Upper lobe of left lung (tissue), 6 donors: ENCODE data around the gene ESR2. TPM values are rescaled to one million over a fixed set of nuclear protein-coding genes. Genes with fewer than 3 reads are reported as not detected.

Source experiments
- ATAC-seq, 2 donors: fragments of 200-7000 bp; cut with Tn5 transposase; one replicate each; pipeline ENCODE4 v1.9.1; 2022; ENCODE audit warnings: mild to moderate bottlenecking in 2 of 2, moderate library complexity in 2 of 2; ENCODE audit not compliant: low FRiP score in 2 of 2
- DNase-seq, 2 donors: peaks; one replicate each; pipeline ENCODE4 v3.0.0-alpha.2; 2019 to 2020
- H3K27ac ChIP-seq, 4 donors: fragments of 200-600 bp; sonication (generic); one replicate each; pipeline ENCODE4 v1.5.1; 2016 to 2019
- H3K27me3 ChIP-seq, 4 donors: fragments of 200-600 bp; sonication (generic); one replicate each; pipeline ENCODE4 v1.5.1; 2017 to 2019
- H3K36me3 ChIP-seq, 4 donors: fragments of 200-600 bp; sonication (generic); one replicate each; pipeline ENCODE4 v1.5.1; 2016 to 2019
- H3K4me1 ChIP-seq, 4 donors: fragments of 200-600 bp; sonication (generic); one replicate each; pipeline ENCODE4 v1.5.1; 2018 to 2019
- H3K4me3 ChIP-seq, 4 donors: fragments of 200-600 bp; sonication (generic); one replicate each; pipeline ENCODE4 v1.5.1; 2017 to 2019; ENCODE audit warnings: mild to moderate bottlenecking in 2 of 4, moderate library complexity in 1 of 4
- H3K9me3 ChIP-seq, 4 donors: fragments of 200-600 bp; sonication (generic); one replicate each; pipeline ENCODE4 v1.5.1; 2018 to 2019
- EP300 ChIP-seq, 4 donors: sonication (generic); formaldehyde crosslinking; IDR thresholded peaks; one replicate each; pipeline ENCODE4 v1.5.1; 2017; ENCODE audit warnings: antibody characterized with exemption in 4 of 4, control low read depth in 2 of 4
- POLR2A ChIP-seq, 4 donors: fragments of 450-650 bp; IDR thresholded peaks; one replicate each; pipeline ENCODE4 v1.5.1; 2016 to 2017; ENCODE audit warnings: antibody characterized with exemption in 4 of 4, mild to moderate bottlenecking in 2 of 4
- POLR2AphosphoS5 ChIP-seq, 2 donors: sonication (generic); formaldehyde crosslinking; IDR thresholded peaks; one replicate each; pipeline ENCODE4 v1.5.1; 2017; ENCODE audit warnings: antibody characterized with exemption in 2 of 2
- WGBS, 2 donors: methylation state at CpG; one replicate each; pipeline ENCODE4 v1.1.5; 2017 to 2018; 5-methylcytosine and 5-hydroxymethylcytosine counted together
- total RNA-seq, 6 donors: library from RNA; depleted of rRNA in 4 of 6; stranded (reverse); fragments of >200 nt in 4 of 6; gene quantifications; one replicate each; pipeline versions ENCODE4 v1.1.0 to v1.2.1, GENCODE V29; 2016 to 2021
- TF ChIP-seq, protein P1 (sequence below), 6 experiments: fragments of 450-650 bp in 4 of 6; fragments of 200-600 bp in 2 of 6; sonication (generic) in 2 of 6; IDR thresholded peaks; one replicate each; pipeline ENCODE4 v1.5.1; 2016 to 2019; ENCODE audit warnings: antibody characterized with exemption in 6 of 6
- donor health status: DM: no; HTN: no; CAD: no; lungs with moderate emphysema.
- donor health status: DM: no; HTN: yes; CAD: no; lungs with severe emphysema.

Gene ESR2
- total RNA-seq, 6 donors from 2014 or later, result 0.20 to 3.6 (median 0.86) TPM; not detected in 1

GRCh38 chr14:64080452-64080851 is 213.7 kb downstream of the ESR2 start:
- Histone ChIP-seq H3K36me3 (peaks cover 0 to 72% (median 29%) of the 10 kb centered on the region in 4 donors), H3K27ac (no peak overlapping the region), H3K4me3 (no peak overlapping the region), H3K4me1 (no peaks in the 10 kb centered on the region), H3K27me3 (no peaks in the 10 kb centered on the region), H3K9me3 (no peaks in the 10 kb centered on the region)
- TF ChIP-seq EP300 (IDR thresholded peaks at IDR 0.05), result no peak
- no peak for TF ChIP-seq POLR2AphosphoS5 (IDR thresholded peaks at IDR 0.05)
- DNase-seq (no peak), ATAC-seq (no peak)
- 94% methylated on average over 2 of the region's 2 CpGs for WGBS, 2 donors

- no peak for ATAC-seq
- TF ChIP-seq POLR2AphosphoS5 (IDR thresholded peaks at IDR 0.05) (no peak), POLR2A (IDR thresholded peaks at IDR 0.05) (no peak), EP300 (IDR thresholded peaks at IDR 0.05) (no peak)
- TF ChIP-seq, protein P1, sequence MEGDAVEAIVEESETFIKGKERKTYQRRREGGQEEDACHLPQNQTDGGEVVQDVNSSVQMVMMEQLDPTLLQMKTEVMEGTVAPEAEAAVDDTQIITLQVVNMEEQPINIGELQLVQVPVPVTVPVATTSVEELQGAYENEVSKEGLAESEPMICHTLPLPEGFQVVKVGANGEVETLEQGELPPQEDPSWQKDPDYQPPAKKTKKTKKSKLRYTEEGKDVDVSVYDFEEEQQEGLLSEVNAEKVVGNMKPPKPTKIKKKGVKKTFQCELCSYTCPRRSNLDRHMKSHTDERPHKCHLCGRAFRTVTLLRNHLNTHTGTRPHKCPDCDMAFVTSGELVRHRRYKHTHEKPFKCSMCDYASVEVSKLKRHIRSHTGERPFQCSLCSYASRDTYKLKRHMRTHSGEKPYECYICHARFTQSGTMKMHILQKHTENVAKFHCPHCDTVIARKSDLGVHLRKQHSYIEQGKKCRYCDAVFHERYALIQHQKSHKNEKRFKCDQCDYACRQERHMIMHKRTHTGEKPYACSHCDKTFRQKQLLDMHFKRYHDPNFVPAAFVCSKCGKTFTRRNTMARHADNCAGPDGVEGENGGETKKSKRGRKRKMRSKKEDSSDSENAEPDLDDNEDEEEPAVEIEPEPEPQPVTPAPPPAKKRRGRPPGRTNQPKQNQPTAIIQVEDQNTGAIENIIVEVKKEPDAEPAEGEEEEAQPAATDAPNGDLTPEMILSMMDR (IDR thresholded peaks at IDR 0.05), result no peak
- Histone ChIP-seq H3K36me3 (peaks cover 0 to 79% (median 36%) of the 10 kb centered on the region in 4 donors), H3K4me1 (no peaks in the 10 kb centered on the region), H3K4me3 (no peak overlapping the region), H3K9me3 (no peaks in the 10 kb centered on the region), H3K27me3 (no peaks in the 10 kb centered on the region), H3K27ac (no peak overlapping the region)
- 88 to 89% methylated on average over 1 of the region's 1 CpG for WGBS, 2 donors
- no peak for DNase-seq
Observed at GRCh38 chr14:64075613-64076005, 218.6 kb downstream of the ESR2 start.

- DNase-seq, result no peak
- Histone ChIP-seq H3K4me3 (no peak overlapping the region), H3K27me3 (no peaks in the 10 kb centered on the region), H3K36me3 (peaks cover 0 to 76% (median 32%) of the 10 kb centered on the region in 4 donors), H3K4me1 (no peaks in the 10 kb centered on the region), H3K9me3 (no peaks in the 10 kb centered on the region), H3K27ac (no peak overlapping the region)
- ATAC-seq, result no peak
- TF ChIP-seq POLR2AphosphoS5 (IDR thresholded peaks at IDR 0.05) (no peak), EP300 (IDR thresholded peaks at IDR 0.05) (no peak), POLR2A (IDR thresholded peaks at IDR 0.05) (no peak)
- WGBS, 2 donors, result 70 to 78% methylated on average over 2 of the region's 2 CpGs
Observed at GRCh38 chr14:64074961-64075612, 219.1 kb downstream of the ESR2 start.

DNA sequence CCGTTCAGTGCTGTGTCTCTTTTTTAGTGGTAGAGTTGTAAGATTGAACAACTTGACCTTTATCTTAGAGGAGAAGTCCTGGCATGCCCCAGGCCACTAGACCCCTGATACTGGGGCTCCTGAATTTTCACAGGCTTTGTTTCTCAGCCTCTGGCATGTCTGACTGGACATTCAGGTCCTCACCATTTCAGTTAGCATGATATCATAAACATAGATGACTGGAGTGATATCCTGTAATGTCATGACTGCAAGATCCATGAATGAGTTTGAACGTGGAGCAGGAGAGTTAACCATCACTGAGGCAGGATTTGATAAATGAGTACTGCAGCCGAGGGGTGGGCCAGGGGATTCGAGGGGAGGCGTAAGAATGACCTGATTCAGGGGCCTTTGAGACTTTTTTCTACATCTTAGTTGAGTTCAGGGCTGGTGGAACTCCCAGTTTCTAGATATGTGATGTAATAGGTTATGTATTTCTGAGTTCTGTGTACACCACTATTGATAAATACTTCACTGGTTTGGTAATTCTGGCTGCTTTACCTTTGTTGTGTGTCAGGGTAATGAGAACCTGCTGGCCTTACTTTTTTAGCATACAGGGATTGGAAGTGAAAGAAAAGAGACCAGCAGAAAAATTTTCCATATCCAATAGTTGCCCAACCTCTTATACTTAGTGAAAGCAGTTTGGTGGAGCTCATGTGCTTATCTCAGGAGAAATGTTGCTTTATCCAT is 224.4 kb downstream of the ESR2 start:
- DNase-seq (no peak), ATAC-seq (peak in 1 of 2 donors; percentile 44)
- Histone ChIP-seq H3K4me3 (no peak overlapping the region), H3K9me3 (no peaks in the 10 kb centered on the region), H3K36me3 (peaks cover 0 to 69% (median 26%) of the 10 kb centered on the region in 4 donors), H3K27me3 (no peaks in the 10 kb centered on the region), H3K27ac (no peak overlapping the region), H3K4me1 (no peaks in the 10 kb centered on the region)
- TF ChIP-seq POLR2AphosphoS5 (IDR thresholded peaks at IDR 0.05) (no peak), EP300 (IDR thresholded peaks at IDR 0.05) (no peak), POLR2A (IDR thresholded peaks at IDR 0.05) (no peak)
- TF ChIP-seq, protein P1 (IDR thresholded peaks at IDR 0.05), result no peak
- 74 to 82% methylated on average over 5 of the region's 5 CpGs for WGBS, 2 donors

DNA sequence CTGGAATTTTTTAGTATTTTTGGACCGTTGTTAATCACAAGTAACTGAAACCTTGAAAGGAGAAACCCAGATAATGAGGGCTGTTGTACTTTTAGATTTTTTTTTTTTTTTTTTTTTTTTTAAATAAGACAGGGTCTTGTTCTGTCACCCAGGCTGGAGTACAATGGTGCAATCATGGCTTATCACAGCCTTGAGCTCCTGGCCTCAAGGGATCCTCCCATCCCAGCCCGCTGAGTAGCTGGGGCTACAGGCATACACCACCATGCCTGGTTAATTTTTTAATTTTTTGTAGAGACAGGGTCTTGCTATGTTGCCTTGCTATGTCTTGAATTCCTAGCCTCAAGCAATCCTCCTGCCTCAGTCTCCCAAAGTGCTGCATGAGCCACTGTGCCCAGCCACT is 229.7 kb downstream of the ESR2 start:
- 98 to 100% methylated on average over 2 of the region's 2 CpGs for WGBS, 2 donors
- Histone ChIP-seq H3K4me3 (no peak overlapping the region), H3K4me1 (peaks cover 0 to 5% (median 2%) of the 10 kb centered on the region in 4 donors), H3K36me3 (peaks cover 0 to 53% (median 9%) of the 10 kb centered on the region in 4 donors), H3K27me3 (no peaks in the 10 kb centered on the region), H3K27ac (no peak overlapping the region), H3K9me3 (no peaks in the 10 kb centered on the region)
- ATAC-seq, result no peak
- DNase-seq, result no peak
- no peak for TF ChIP-seq POLR2A (IDR thresholded peaks at IDR 0.05)
- no peak for TF ChIP-seq POLR2AphosphoS5 (IDR thresholded peaks at IDR 0.05)
- TF ChIP-seq, protein P1 (IDR thresholded peaks at IDR 0.05), result no peak
- TF ChIP-seq EP300 (IDR thresholded peaks at IDR 0.05), result no peak
